CD4-positive, alpha-beta T cell treated with Interleukin-10 for 1 hour (primary cell): ENCODE results near the gene PAK3.
A peak's percentile ranks its signal among the peaks of the same experiment; 100 is the strongest.

ENCODE experiments used
- DNase-seq: peaks from one replicate; pipeline ENCODE4 v3.0.0-alpha.2; 2020

Gene PAK3

GRCh38 chrX:111095974-111096895, at the start of gene PAK3:
Gene PAK3, plus strand, starts transcription at chrX:111096191. Its CDS starts 26,913 bp downstream, at chrX:111123104.
- DNase-seq, result peak; percentile 58

- DNase-seq, result no peak
Measured at GRCh38 chrX:111047575-111047974, 48.4 kb upstream of the PAK3 start.

- no peak for DNase-seq
Measured at GRCh38 chrX:111052478-111052877, 43.5 kb upstream of the PAK3 start.

- DNase-seq, result no peak
Measured at GRCh38 chrX:111071542-111072277, 24.3 kb upstream of the PAK3 start.

GRCh38 chrX:111083081-111083480, 12.9 kb upstream of the PAK3 start:
- DNase-seq, result no peak

DNA sequence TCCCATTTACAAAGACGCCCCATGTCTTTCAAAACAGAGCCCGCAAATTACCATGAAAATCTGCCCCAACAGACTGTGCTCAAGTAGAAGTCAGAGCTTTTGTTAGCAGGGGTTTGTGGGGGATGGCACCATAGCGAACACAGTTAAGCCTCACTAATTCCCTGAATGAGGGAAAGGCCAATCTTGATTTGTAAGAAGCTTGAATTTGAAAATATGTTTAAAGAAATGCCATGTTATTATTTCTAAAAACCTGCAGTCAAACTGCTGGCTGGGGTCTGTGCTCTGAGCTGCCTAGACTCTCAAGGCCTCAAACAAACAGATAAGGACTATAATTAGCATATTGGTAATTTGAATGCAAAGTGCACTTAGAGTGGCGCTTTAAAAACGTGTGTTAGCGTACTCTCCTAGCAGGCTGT, 9.4 kb upstream of the PAK3 start:
- DNase-seq, result no peak

GRCh38 chrX:111088628-111089027, 7.4 kb upstream of the PAK3 start:
- DNase-seq, result no peak

DNA sequence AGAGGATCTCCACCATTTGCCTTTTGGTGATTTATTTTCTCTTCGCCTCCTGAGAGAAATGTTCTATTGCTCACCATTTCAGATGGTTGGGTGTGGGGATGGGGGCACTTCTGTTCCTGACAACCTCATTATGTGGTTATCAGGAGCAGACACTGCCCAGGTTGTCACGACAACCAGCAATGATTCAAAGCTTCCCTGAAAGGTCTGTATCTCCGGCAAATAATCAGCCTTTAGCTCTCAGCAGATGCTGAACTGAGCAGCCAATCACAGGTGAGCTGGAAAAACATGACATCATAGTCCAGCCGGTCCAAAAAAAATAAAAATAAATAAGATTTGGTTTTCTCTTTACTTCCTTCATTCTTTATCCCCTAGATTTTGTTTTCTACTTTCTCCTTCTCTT, 5.5 kb upstream of the PAK3 start:
- DNase-seq, result no peak

DNA sequence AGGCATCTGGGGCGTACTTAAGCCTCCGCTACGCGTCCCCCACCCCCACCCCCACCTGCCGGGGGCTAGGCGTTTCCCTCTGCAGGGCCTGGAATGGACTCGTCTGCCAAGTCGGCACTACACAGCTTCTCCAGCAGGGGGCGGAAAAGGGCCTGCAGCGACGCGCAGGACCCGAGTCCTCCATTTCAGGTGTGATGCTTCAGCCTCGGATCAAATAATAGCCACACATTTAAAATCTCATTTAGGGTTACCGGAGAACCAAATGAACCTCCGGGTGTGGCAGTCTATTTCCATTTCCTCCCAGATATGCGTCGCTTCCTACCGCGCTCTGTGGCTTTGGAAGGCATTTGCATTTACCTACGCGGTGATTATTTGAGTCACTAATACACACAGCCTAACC, 2.9 kb downstream of the PAK3 start:
- DNase-seq, result peak; percentile 77

- DNase-seq, result peak; percentile 62
Measured at GRCh38 chrX:111100191-111100590, 4.2 kb downstream of the PAK3 start.

- no peak for DNase-seq
Measured at GRCh38 chrX:111101580-111101979, 5.6 kb downstream of the PAK3 start.

- DNase-seq, result no peak
Measured at GRCh38 chrX:111102636-111103035, 6.6 kb downstream of the PAK3 start.

- DNase-seq, result no peak
Measured at GRCh38 chrX:111103246-111103645, 7.3 kb downstream of the PAK3 start.

DNA sequence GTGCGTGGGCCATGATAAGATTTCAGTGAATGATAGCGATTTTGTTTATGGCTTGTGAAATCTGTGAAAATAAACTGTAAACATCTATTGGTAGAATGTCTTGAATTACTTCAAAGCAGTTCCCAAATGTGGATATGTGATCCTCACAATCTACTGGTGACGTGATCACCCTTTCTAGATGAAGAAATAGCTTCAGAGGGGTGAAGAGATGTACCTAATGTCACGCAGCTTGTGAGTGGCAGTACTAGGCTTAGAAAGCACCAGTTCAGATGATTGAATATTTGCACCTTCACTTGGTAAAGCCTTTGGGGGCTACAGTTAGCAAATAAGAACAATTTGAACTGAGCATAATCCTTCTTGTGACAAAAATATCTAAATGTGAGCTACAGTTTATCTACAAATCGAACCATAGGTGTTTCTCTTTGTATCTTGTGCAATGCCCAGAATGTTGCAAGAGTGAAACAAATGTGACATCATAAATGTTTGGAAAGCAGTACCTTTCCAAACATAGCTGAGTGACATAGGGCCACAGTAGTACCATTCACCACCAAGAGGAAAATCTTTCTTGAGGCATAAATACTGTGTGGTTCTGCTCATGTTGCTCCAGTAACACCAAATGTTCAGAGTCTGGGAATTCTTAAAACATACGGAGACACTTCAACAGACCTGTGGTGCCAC, 14.2 kb downstream of the PAK3 start:
- no peak for DNase-seq

DNA sequence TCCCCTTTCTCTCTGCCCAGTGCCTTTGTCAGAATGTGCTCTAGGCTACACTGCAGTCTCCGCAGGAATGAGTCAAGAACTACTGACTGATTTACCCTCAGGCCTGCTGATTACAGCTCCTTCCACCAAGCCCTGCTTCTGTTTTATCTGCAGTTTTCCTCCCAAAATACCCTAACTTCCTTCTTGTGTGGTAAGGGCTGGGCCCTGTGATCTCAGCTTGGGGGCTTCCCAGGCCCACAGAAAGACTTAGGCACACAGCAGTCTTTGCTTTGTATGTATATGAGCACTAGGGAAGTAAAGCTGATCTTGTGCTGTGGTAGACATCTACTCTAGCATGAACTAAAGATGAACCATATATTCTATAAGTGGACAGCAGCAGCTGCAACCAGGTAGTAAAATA, 18.8 kb downstream of the PAK3 start:
- DNase-seq, result no peak

GRCh38 chrX:111116666-111117065, 20.7 kb downstream of the PAK3 start:
- DNase-seq, result no peak

DNA sequence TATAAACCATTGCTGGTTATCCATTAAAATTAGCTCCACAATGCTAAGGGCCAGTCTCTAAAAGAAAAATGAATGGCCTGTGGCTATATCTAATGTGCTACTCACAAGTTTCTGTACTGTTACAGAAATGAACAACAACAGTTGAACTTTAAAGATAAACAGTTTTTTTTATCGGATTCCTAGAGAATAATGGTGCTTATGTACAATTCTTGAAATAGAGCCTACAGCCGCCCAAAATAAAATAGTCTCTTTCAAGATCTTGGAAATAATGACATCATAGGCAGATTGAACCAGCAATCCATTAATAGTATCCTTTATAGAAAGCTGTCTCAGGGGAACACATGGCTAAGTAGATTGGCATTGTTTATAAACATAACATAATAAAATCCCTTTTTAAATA, 23.4 kb downstream of the PAK3 start:
- DNase-seq, result no peak

DNA sequence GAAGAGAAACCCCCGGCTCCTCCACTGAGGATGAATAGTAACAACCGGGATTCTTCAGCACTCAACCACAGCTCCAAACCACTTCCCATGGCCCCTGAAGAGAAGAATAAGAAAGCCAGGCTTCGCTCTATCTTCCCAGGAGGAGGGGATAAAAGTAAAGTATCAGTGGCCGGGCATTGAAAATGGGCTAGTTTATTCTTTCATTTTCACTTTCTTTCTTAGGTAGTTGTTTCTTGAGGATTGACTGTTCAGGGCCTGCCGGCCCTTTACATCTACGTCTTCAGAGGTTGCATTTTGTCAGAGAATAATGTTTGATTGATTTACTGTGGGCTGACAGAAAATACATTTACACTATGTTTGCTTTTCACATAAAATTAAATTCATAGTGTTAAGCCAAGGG, 27.1 kb downstream of the PAK3 start:
- peak; percentile 27 for DNase-seq

GRCh38 chrX:111123606-111124179, 27.7 kb downstream of the PAK3 start:
- no peak for DNase-seq

DNA sequence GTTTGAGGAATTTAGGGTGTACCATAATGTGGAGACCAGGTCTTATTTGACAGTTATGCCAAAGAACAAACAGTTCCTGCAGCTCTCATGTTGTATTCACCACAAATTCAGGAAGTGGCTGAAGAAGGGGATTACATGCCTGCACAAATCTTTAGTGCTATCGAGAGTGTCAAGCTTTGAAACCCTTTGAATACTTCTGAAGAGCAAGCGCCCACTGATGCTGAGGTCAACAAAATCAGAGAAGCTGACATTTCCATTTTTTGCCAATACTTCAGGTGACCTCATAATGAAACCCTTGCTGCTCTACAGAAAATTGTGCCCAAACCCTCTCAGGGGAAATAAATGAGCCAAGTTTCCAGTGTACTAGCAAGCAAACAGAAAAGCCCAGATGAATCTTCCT, 28.4 kb downstream of the PAK3 start:
- no peak for DNase-seq

DNA sequence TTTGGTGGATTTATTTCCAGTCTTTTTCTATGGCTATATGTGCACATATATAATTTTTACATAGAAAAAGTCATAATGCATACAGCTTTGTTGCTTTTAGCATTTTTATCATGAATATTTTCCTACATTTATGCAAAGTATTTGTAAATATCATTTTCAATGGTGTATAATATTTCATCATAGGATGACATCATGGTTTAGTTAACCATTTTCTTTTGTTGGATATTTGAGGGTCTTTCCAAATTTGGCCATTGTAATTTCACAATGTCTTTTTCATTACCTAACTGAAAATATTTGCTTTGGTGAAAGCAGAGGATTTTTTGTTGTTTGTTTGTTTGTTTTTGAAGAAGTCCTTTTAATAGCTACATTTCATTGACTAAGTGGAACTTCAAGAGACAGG, 31.0 kb downstream of the PAK3 start:
- DNase-seq, result no peak

DNA sequence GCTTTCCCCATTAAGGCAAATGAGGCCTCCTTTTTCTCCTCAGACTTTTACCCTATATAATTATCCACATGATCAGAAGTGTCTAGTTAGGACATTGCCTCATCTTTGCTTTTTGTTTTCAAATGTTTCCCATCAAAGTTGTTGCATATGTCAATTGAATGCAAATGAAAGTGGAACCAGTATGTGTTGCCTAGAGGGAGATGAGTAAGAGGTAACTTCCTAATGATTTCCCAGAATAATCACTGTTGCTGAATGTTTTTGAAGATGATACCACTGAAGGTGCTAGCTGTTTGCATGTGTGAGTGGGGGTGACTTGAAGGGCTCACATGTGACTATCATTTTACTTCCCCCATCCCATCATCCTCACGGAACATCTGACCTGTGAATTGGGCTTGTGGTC, 33.9 kb downstream of the PAK3 start:
- no peak for DNase-seq

DNA sequence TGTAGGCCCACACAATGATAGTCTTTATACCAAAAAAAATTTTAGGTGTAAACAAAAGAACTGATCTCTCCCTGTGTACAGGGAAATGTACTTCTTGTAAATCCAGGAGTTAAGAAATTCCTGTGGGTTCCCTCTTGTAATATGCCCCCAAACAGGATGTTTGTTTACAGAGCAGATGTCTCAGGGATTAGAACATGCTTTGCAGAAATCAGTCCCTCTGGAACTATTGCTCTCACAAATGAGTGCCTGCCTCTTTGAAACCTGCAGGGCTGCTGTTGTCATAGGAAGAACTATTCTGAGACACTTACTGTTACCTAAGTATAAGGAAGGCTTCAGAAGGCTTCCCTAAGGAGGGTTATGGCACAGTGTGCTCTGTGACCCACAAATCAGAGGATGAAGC, 35.6 kb downstream of the PAK3 start:
- DNase-seq, result no peak
